GM04503 (cell line): ENCODE results near the gene PTPRN2.
"Not testable (repeated sequence)": the region's sequence is repeated elsewhere in the genome, so short reads cannot be mapped to it uniquely, and the experiment has no call there.

ENCODE experiments used
- DNase-seq: peaks from one replicate; pipeline ENCODE4 v3.0.0-alpha.2; 2012; ENCODE audit warnings: low read depth

Gene PTPRN2

GRCh38 chr7:158227258-158227984 is 360.2 kb downstream of the PTPRN2 start:
- no peak for DNase-seq

- no peak for DNase-seq
These were observed 371.4 kb downstream of the PTPRN2 start for GRCh38 chr7:158216198-158216597.

- no peak for DNase-seq
These were observed 378.2 kb downstream of the PTPRN2 start for GRCh38 chr7:158209435-158209834.

GRCh38 chr7:158206341-158206740 is 381.3 kb downstream of the PTPRN2 start:
- no peak for DNase-seq

GRCh38 chr7:158204453-158204852 is 383.2 kb downstream of the PTPRN2 start:
- DNase-seq, result no peak

GRCh38 chr7:158203948-158204347 is 383.7 kb downstream of the PTPRN2 start:
- not testable (repeated sequence) for DNase-seq

GRCh38 chr7:158194365-158194900 is 393.2 kb downstream of the PTPRN2 start:
- no peak for DNase-seq

GRCh38 chr7:158193446-158193845 is 394.2 kb downstream of the PTPRN2 start:
- DNase-seq, result no peak

- DNase-seq, result no peak
These were observed 394.7 kb downstream of the PTPRN2 start for GRCh38 chr7:158192956-158193355.

GRCh38 chr7:158192184-158192835 is 395.3 kb downstream of the PTPRN2 start:
- no peak for DNase-seq

GRCh38 chr7:158191671-158192070 is 396.0 kb downstream of the PTPRN2 start:
- DNase-seq, result no peak

GRCh38 chr7:158190756-158191155 is 396.9 kb downstream of the PTPRN2 start:
- DNase-seq, result no peak

GRCh38 chr7:158188676-158189075 is 398.9 kb downstream of the PTPRN2 start:
- DNase-seq, result no peak

- DNase-seq, result no peak
These were observed 400.0 kb downstream of the PTPRN2 start for GRCh38 chr7:158187694-158187994.

GRCh38 chr7:158186864-158187693 is 400.5 kb downstream of the PTPRN2 start:
- no peak for DNase-seq

GRCh38 chr7:158186406-158186805 is 401.2 kb downstream of the PTPRN2 start:
- DNase-seq, result no peak

GRCh38 chr7:158185653-158186052 is 402.0 kb downstream of the PTPRN2 start:
- no peak for DNase-seq

GRCh38 chr7:158183431-158183830 is 404.2 kb downstream of the PTPRN2 start:
- no peak for DNase-seq

GRCh38 chr7:158176561-158177173 is 411.0 kb downstream of the PTPRN2 start:
- no peak for DNase-seq

GRCh38 chr7:158175779-158176178 is 411.8 kb downstream of the PTPRN2 start:
- DNase-seq, result no peak

GRCh38 chr7:158174947-158175346 is 412.7 kb downstream of the PTPRN2 start:
- DNase-seq, result no peak

GRCh38 chr7:158167373-158167772 is 420.2 kb downstream of the PTPRN2 start:
- DNase-seq, result no peak
